Spleen (tissue), 11 donors: ENCODE results near the gene TRMT2B. TPM values are rescaled to one million over a fixed set of nuclear protein-coding genes. Genes with fewer than 3 reads are reported as not detected.
"Not testable (repeated sequence)": the region's sequence is repeated elsewhere in the genome, so short reads cannot be mapped to it uniquely, and the experiment has no call there.

Experiments
- DNase-seq: peaks from one replicate; pipeline ENCODE4 v3.0.0-alpha.2; 2020
- H3K27ac ChIP-seq, 8 donors: fragments of 200-600 bp; sonication (generic) in 7 of 8; 1 replicate in 4 of 8; 2 replicates in 4 of 8; pipeline versions ENCODE4 v1.5.0 to v1.8.0; 2016 to 2021; ENCODE audit warnings: inconsistent platforms in 4 of 8, mild to moderate bottlenecking in 4 of 8, moderate library complexity in 1 of 8
- H3K27me3 ChIP-seq, 7 donors: fragments of 200-600 bp; sonication (generic) in 6 of 7; replicated peaks in 1 of 7; 1 replicate in 4 of 7; 2 replicates in 3 of 7; pipeline versions ENCODE4 v1.5.0 to v1.8.0; 2016 to 2021; ENCODE audit warnings: inconsistent platforms in 3 of 7, mild to moderate bottlenecking in 1 of 7
- H3K36me3 ChIP-seq, 6 donors: fragments of 200-600 bp; sonication (generic) in 5 of 6; 1 replicate in 4 of 6; 2 replicates in 2 of 6; pipeline versions ENCODE4 v1.5.0 to v1.8.0; 2016 to 2021; ENCODE audit warnings: inconsistent platforms in 2 of 6
- H3K4me1 ChIP-seq, 6 donors: fragments of 200-600 bp; sonication (generic) in 5 of 6; 1 replicate in 3 of 6; 2 replicates in 3 of 6; pipeline versions ENCODE4 v1.5.0 to v1.8.0; 2016 to 2021; ENCODE audit warnings: inconsistent platforms in 3 of 6
- H3K4me3 ChIP-seq, 8 donors: fragments of 200-600 bp; sonication (generic) in 7 of 8; 1 replicate in 4 of 8; 2 replicates in 4 of 8; pipeline versions ENCODE4 v1.5.0 to v1.8.0; 2016 to 2021; ENCODE audit warnings: inconsistent platforms in 4 of 8, mild to moderate bottlenecking in 4 of 8, moderate library complexity in 2 of 8
- H3K9me3 ChIP-seq, 8 donors: fragments of 200-600 bp; sonication (generic) in 7 of 8; 1 replicate in 4 of 8; 2 replicates in 4 of 8; pipeline versions ENCODE4 v1.5.0 to v1.8.0; 2016 to 2021; ENCODE audit warnings: inconsistent platforms in 4 of 8
- CTCF ChIP-seq, 11 experiments: fragments of 200-600 bp in 7 of 11; fragments of 450-650 bp in 4 of 11; sonication (generic) in 4 of 11; IDR thresholded peaks in 8 of 11; conservative IDR thresholded peaks in 3 of 11; 1 replicate in 7 of 11; 2 replicates in 4 of 11; pipeline versions ENCODE4 v1.4.0 to v1.8.0; 2016 to 2021; ENCODE audit warnings: antibody characterized with exemption in 11 of 11, inconsistent platforms in 4 of 11, mild to moderate bottlenecking in 1 of 11
- POLR2A ChIP-seq, 3 donors: fragments of 450-650 bp; IDR thresholded peaks; one replicate each; pipeline ENCODE4 v1.5.1; 2017; ENCODE audit warnings: antibody characterized with exemption in 3 of 3, mild to moderate bottlenecking in 1 of 3
- POLR2AphosphoS5 ChIP-seq, 3 donors: sonication (generic); formaldehyde crosslinking; IDR thresholded peaks; one replicate each; pipeline ENCODE4 v1.5.1; 2017; ENCODE audit warnings: antibody characterized with exemption in 3 of 3
- WGBS, 5 donors: extraction: QIAGEN DNeasy Blood & Tissue Kit in 3 of 5; methylation state at CpG; one replicate each; pipeline versions ENCODE4 v1.1.5 to v1.1.7; 2013 to 2018; 5-methylcytosine and 5-hydroxymethylcytosine counted together
- intact Hi-C: fragments of 100-400 bp; cut with DNase I; formaldehyde crosslinking; loops from one replicate; pipeline ENCODE4 v1.15.0; 2023; ENCODE audit warnings: low total_unique reads
- polyA plus RNA-seq, 3 donors: library from polyadenylated mRNA; stranded (reverse); fragments of 200-250 nt; gene quantifications; one replicate each; pipeline ENCODE4 v1.2.1, GENCODE V29; 2013
- total RNA-seq, 7 donors: library from RNA; depleted of rRNA in 3 of 7; stranded (reverse); fragments of >200 nt in 3 of 7; fragmentation: NEBNext Ultra II Directional in 4 of 7; extraction: Animal tissue kit (Norgen Biotek cat#: 25700) in 4 of 7; gene quantifications; one replicate each; pipeline versions ENCODE4 v1.1.0 to v1.2.1, GENCODE V29; 2016 to 2021
- donor health status: healthy with polysubstance abuse.
- donor health status: DM: no; HTN: no; CAD: no; lungs with moderate emphysema.
- donor health status: DM: no; HTN: no; CAD: no.
- donor health status: Bipolar disorder and iron deficiency.
- donor health status: healthy.
- donor health status: DM: no; HTN: no; CAD: no.
- donor health status: DM: yes; HTN: yes; CAD: no.

TRMT2B gene
- total and polyA plus RNA-seq, 10 donors = 8.1 to 31.0 (median 25.6) TPM

GRCh38 chrX:101028562-101028961, 23.3 kb downstream of the TRMT2B start:
- no peak overlapping the region for H3K27ac ChIP-seq
- no peak for DNase-seq
- WGBS, 5 donors = 76 to 100% (median 98%) methylated on average over 1 of the region's 1 CpG
- no peaks in the 10 kb centered on the region for H3K9me3 ChIP-seq
- H3K36me3 ChIP-seq = peaks cover 0 to 91% (median 3%) of the 10 kb centered on the region in 6 donors
- no peak overlapping the region for H3K4me3 ChIP-seq
- H3K4me1 ChIP-seq = no peaks in the 10 kb centered on the region
- no peak for TF ChIP-seq CTCF (IDR thresholded peaks at IDR 0.05 in 8 of 11, conservative IDR thresholded peaks at IDR 0.05 in 3 of 11)
- no peak for TF ChIP-seq POLR2AphosphoS5 (IDR thresholded peaks at IDR 0.05)
- no peak for TF ChIP-seq POLR2A (IDR thresholded peaks at IDR 0.05)
- intact Hi-C loops = no loop called here
- no peaks in the 10 kb centered on the region for H3K27me3 ChIP-seq

- H3K36me3 ChIP-seq = peaks cover 0 to 91% (median 21%) of the 10 kb centered on the region in 6 donors
- no peak for DNase-seq
- no peaks in the 10 kb centered on the region for H3K9me3 ChIP-seq
- H3K4me3 ChIP-seq = no peak overlapping the region
- intact Hi-C loops = no loop called here
- TF ChIP-seq POLR2AphosphoS5 (IDR thresholded peaks at IDR 0.05) = no peak
- TF ChIP-seq POLR2A (IDR thresholded peaks at IDR 0.05) = no peak
- TF ChIP-seq CTCF (IDR thresholded peaks at IDR 0.05 in 8 of 11, conservative IDR thresholded peaks at IDR 0.05 in 3 of 11) = no peak
- no peak overlapping the region for H3K27ac ChIP-seq
- H3K4me1 ChIP-seq = no peaks in the 10 kb centered on the region
- no peaks in the 10 kb centered on the region for H3K27me3 ChIP-seq
These were observed 26.8 kb downstream of the TRMT2B start for GRCh38 chrX:101025126-101025525.

GRCh38 chrX:101022020-101022419, 29.9 kb downstream of the TRMT2B start:
- no peaks in the 10 kb centered on the region for H3K27me3 ChIP-seq
- intact Hi-C loops = no loop called here
- no peak for TF ChIP-seq POLR2AphosphoS5 (IDR thresholded peaks at IDR 0.05)
- H3K9me3 ChIP-seq = no peaks in the 10 kb centered on the region
- DNase-seq = no peak
- peaks cover 0 to 93% (median 37%) of the 10 kb centered on the region in 6 donors for H3K36me3 ChIP-seq
- WGBS, 5 donors = 94 to 100% (median 97%) methylated on average over 3 of the region's 3 CpGs; no CpG with 5 or more reads in 1 of the 5 donors
- no peak overlapping the region for H3K4me3 ChIP-seq
- no peaks in the 10 kb centered on the region for H3K4me1 ChIP-seq
- H3K27ac ChIP-seq = no peak overlapping the region

- DNase-seq, H3K9me3 ChIP-seq, H3K4me3 ChIP-seq, intact Hi-C loops, H3K27ac ChIP-seq, H3K27me3 ChIP-seq, H3K4me1 ChIP-seq: not testable (repeated sequence)
- 56 to 100% (median 96%) methylated on average over 1 of the region's 1 CpG; no CpG with 5 or more reads in 1 of the 5 donors for WGBS, 5 donors
- H3K36me3 ChIP-seq = peaks cover 0 to 100% (median 61%) of the 10 kb centered on the region in 6 donors
These were observed 39.9 kb downstream of the TRMT2B start for GRCh38 chrX:101012031-101012430.

- Histone ChIP-seq H3K4me1 (no peaks in the 10 kb centered on the region), H3K27me3 (no peaks in the 10 kb centered on the region), H3K4me3 (no peak overlapping the region), H3K9me3 (no peaks in the 10 kb centered on the region), H3K27ac (no peak overlapping the region), H3K36me3 (peaks cover 0 to 91% (median 48%) of the 10 kb centered on the region in 6 donors)
- intact Hi-C loops = no loop called here
- no peak for DNase-seq
- TF ChIP-seq CTCF (IDR thresholded peaks at IDR 0.05 in 8 of 11, conservative IDR thresholded peaks at IDR 0.05 in 3 of 11) (no peak), POLR2AphosphoS5 (IDR thresholded peaks at IDR 0.05) (no peak), POLR2A (IDR thresholded peaks at IDR 0.05) (no peak)
These were observed 42.8 kb downstream of the TRMT2B start for GRCh38 chrX:101009090-101009489.
